K562 (cell line): ENCODE data around the gene SRGN. TPM values are rescaled to one million over a fixed set of nuclear protein-coding genes. Genes with fewer than 3 reads are reported as not detected.

Experiments
- ATAC-seq: fragments of 200-7000 bp; cut with Tn5 transposase; 3 replicates; pipeline ENCODE4 v1.9.1; 2020; ENCODE audit warnings: moderate library complexity
- BruUV-seq: library from RNA; stranded (reverse); fragments of 400-500 nt; replicated peaks from 2 replicates; lab custom pipeline; 2021; lab: Mats Ljungman, UMichigan
- CTCF ChIA-PET: fragments of 300-600 bp; formaldehyde crosslinking; extraction: SDS; loops from one replicate; lab custom pipeline; 2021; ENCODE audit warnings: low intra/inter-chr PET ratio; lab: Yijun Ruan, JAX
- POLR2A ChIA-PET: fragments of 300-600, 350-650 bp; sonication (Branson Sonifier 250); formaldehyde crosslinking; extraction: SDS; loops from one replicate; lab custom pipeline; 2021; ENCODE audit warnings: antibody characterized with exemption, inconsistent platforms; lab: Yijun Ruan, JAX
- DNase-seq, 4 experiments: peaks; one replicate each; pipeline versions ENCODE4 v3.0.0 to v3.0.0-alpha.2; 2011 to 2018; ENCODE audit warnings: low spot score in 3 of 4, mixed read lengths in 3 of 4; ENCODE audit errors: extremely low read depth in 1 of 4
- FAIRE-seq: peaks from 2 replicates; lab custom pipeline; 2011; peaks lifted over from hg19 to GRCh38; lab: Jason Lieb, UNC
- H2AFZ ChIP-seq: 2 replicates; pipeline ENCODE4 v1.6.0; 2011; ENCODE audit warnings: low read depth, low read length, control low read depth, inconsistent platforms
- H3K27ac ChIP-seq: fragments of 200-600 bp; 3 replicates; pipeline ENCODE4 v1.8.0; 2011; ENCODE audit warnings: low read depth, mild to moderate bottlenecking, control low read depth, inconsistent platforms, low read length, moderate library complexity, mixed read lengths; ENCODE audit errors: extremely low read depth
- H3K27me3 ChIP-seq, 2 experiments: fragments of 300-600 bp in 1 of 2; 2 replicates in 1 of 2; 3 replicates in 1 of 2; pipeline versions ENCODE4 v1.6.0 to v1.8.0; 2011; ENCODE audit warnings: inconsistent platforms in 2 of 2, low read length in 2 of 2, mild to moderate bottlenecking in 1 of 2, mixed read lengths in 1 of 2, moderate library complexity in 1 of 2; ENCODE audit not compliant: control insufficient read depth in 2 of 2, insufficient read depth in 2 of 2
- H3K36me3 ChIP-seq: fragments of 300-600 bp; 3 replicates; pipeline ENCODE4 v1.8.0; 2011; ENCODE audit warnings: mild to moderate bottlenecking, low read length, inconsistent platforms; ENCODE audit not compliant: control insufficient read depth, insufficient read depth
- H3K4me1 ChIP-seq, 2 experiments: fragments of 200-600 bp in 1 of 2; replicated peaks in 1 of 2; 2 replicates in 1 of 2; 3 replicates in 1 of 2; pipeline versions ENCODE4 v1.5.1 to v1.8.0; 2011; ENCODE audit warnings: inconsistent platforms in 2 of 2, low read length in 2 of 2, mild to moderate bottlenecking in 1 of 2, mixed read lengths in 1 of 2, moderate library complexity in 1 of 2; ENCODE audit not compliant: control insufficient read depth in 2 of 2, insufficient read depth in 2 of 2
- H3K4me2 ChIP-seq: 2 replicates; pipeline ENCODE4 v1.6.1; 2011; ENCODE audit warnings: low read length, control low read depth, inconsistent platforms, mixed read lengths; ENCODE audit not compliant: insufficient read depth
- H3K4me3 ChIP-seq: fragments of 200-600 bp; sonication (generic), shearing (Covaris generic); 2 replicates; pipeline ENCODE4 v1.5.1; 2016; ENCODE audit warnings: control low read depth, inconsistent platforms
- H3K79me2 ChIP-seq: fragments of 200-600 bp; 3 replicates; pipeline ENCODE4 v1.8.0; 2011; ENCODE audit warnings: low read length, inconsistent platforms; ENCODE audit not compliant: control insufficient read depth, insufficient read depth
- H3K9ac ChIP-seq, 2 experiments: 2 replicates each; pipeline versions ENCODE4 v1.6.0 to v1.6.1; 2011; ENCODE audit warnings: low read depth in 2 of 2, low read length in 2 of 2, control low read depth in 1 of 2, inconsistent platforms in 1 of 2, mild to moderate bottlenecking in 1 of 2, mixed read lengths in 1 of 2; ENCODE audit not compliant: insufficient read depth in 1 of 2
- H3K9me1 ChIP-seq: one replicate; pipeline ENCODE4 v1.6.0; 2011; ENCODE audit warnings: inconsistent platforms, mild to moderate bottlenecking, low read length, moderate library complexity; ENCODE audit not compliant: control insufficient read depth, insufficient read depth
- H3K9me3 ChIP-seq: replicated peaks from 2 replicates; pipeline ENCODE4 v1.5.1; 2011; ENCODE audit warnings: low read depth, low read length, inconsistent platforms; ENCODE audit not compliant: control insufficient read depth, insufficient read depth
- H4K20me1 ChIP-seq: replicated peaks from 2 replicates; pipeline ENCODE4 v1.6.1; 2011; ENCODE audit warnings: low read length, inconsistent platforms, mixed read lengths; ENCODE audit not compliant: control insufficient read depth, insufficient read depth
- ATF1 ChIP-seq, 2 experiments: fragments of 450-650 bp in 1 of 2; IDR thresholded peaks; 2 replicates each; pipeline ENCODE4 v1.6.1; 2016; ENCODE audit warnings: missing compliant biosample characterization in 1 of 2, missing genetic modification characterization in 1 of 2
- COPS2 ChIP-seq: fragments of 450-650 bp; conservative IDR thresholded peaks from 2 replicates; pipeline ENCODE4 v1.6.1; 2016; ENCODE audit warnings: mild to moderate bottlenecking, moderate library complexity
- EWSR1 ChIP-seq: fragments of 450-650 bp; IDR thresholded peaks from 2 replicates; pipeline ENCODE4 v1.6.1; 2018; ENCODE audit warnings: borderline replicate concordance, mild to moderate bottlenecking, low read depth, moderate library complexity; ENCODE audit not compliant: partially characterized antibody
- HDAC8 ChIP-seq: fragments of 450-650 bp; IDR thresholded peaks from 2 replicates; pipeline ENCODE4 v1.6.1; 2016; ENCODE audit warnings: mild to moderate bottlenecking, missing genetic modification characterization, moderate library complexity, missing compliant biosample characterization
- MTA3 ChIP-seq: fragments of 450-650 bp; formaldehyde crosslinking; IDR thresholded peaks from 2 replicates; pipeline ENCODE4 v1.6.1; 2017; ENCODE audit warnings: mild to moderate bottlenecking, borderline replicate concordance
- NONO ChIP-seq, 2 experiments: fragments of 200-400 bp in 1 of 2; fragments of 450-650 bp in 1 of 2; formaldehyde crosslinking in 1 of 2; IDR thresholded peaks; 2 replicates each; pipeline ENCODE4 v1.6.1; 2017; ENCODE audit warnings: low read depth in 2 of 2, mild to moderate bottlenecking in 2 of 2, moderate library complexity in 2 of 2, low read length in 1 of 2
- POLR2H ChIP-seq: IDR thresholded peaks from 2 replicates; pipeline ENCODE4 v1.6.1; 2016; ENCODE audit warnings: missing genetic modification characterization, low read depth, mild to moderate bottlenecking, control low read depth, missing compliant biosample characterization, moderate library complexity
- PPARD ChIP-seq: fragments of 250-450 bp; sonication (Bioruptor Pico); IDR thresholded peaks from 2 replicates; pipeline ENCODE4 v1.8.0; 2022; ENCODE audit warnings: inconsistent platforms, mild to moderate bottlenecking, moderate library complexity
- TBL1XR1 ChIP-seq, 2 experiments: IDR thresholded peaks; 2 replicates each; pipeline ENCODE4 v1.6.1; 2012; ENCODE audit warnings: improper control_type of control experiment in 2 of 2, low read length in 2 of 2, mild to moderate bottlenecking in 1 of 2
- TEAD2 ChIP-seq: fragments of 450-650 bp; IDR thresholded peaks from 2 replicates; pipeline ENCODE4 v1.6.1; 2016; ENCODE audit warnings: missing genetic modification characterization, control low read depth, missing compliant biosample characterization
- ZNF316 ChIP-seq: fragments of 450-650 bp; IDR thresholded peaks from 2 replicates; pipeline ENCODE4 v1.6.1; 2016
- WGBS: fragments of 100-300 bp; shearing (Covaris generic); methylation state at CpG from one replicate; pipeline ENCODE4 v1.1.6; 2016; ENCODE audit warnings: low coverage, mixed read lengths; ENCODE audit not compliant: insufficient coverage; ENCODE audit errors: missing lambda C conversion rate; 5-methylcytosine and 5-hydroxymethylcytosine counted together
- in situ Hi-C: fragments of 300-500 bp; cut with MboI; formaldehyde crosslinking; loops from 4 replicates; pipeline ENCODE4 v1.15.0; 2018; ENCODE audit warnings: inconsistent platforms, mixed read lengths
- intact Hi-C: fragments of 100-400 bp; cut with micrococcal nuclease; formaldehyde crosslinking; loops from 2 replicates; pipeline ENCODE4 v1.14.2; 2022
- polyA plus RNA-seq, 8 experiments: library from polyadenylated mRNA; depleted of rRNA in 4 of 8; stranded (reverse) in 5 of 8; unstranded in 3 of 8; fragments of >200 nt; fragmentation: Nextera tagmentation in 2 of 8; fragmentation: Illumina TruSeq in 1 of 8; extraction: Ambion mirVana in 2 of 8; extraction: Trizol in 1 of 8; gene quantifications; 2 replicates each; pipeline versions ENCODE4 v1.2.1 to v1.2.3, GENCODE V29; 2011 to 2014; ENCODE audit warnings: inconsistent platforms in 1 of 8, missing spikeins in 1 of 8
- total RNA-seq, 7 experiments: library from RNA; depleted of rRNA in 6 of 7; stranded (reverse); fragments of >200 nt in 6 of 7; fragmentation: Illumina TruSeq in 2 of 7; extraction: Trizol in 2 of 7; gene quantifications; 2 replicates each; pipeline versions ENCODE4 v1.2.1 to v1.2.3, GENCODE V29; 2011 to 2021; ENCODE audit warnings: low replicate concordance in 1 of 7
- TF ChIP-seq, protein P1 (sequence below): fragments of 450-650 bp; IDR thresholded peaks from 2 replicates; pipeline ENCODE4 v1.6.1; 2017; ENCODE audit warnings: antibody characterized with exemption
- TF ChIP-seq, protein P2 (sequence below): fragments of 250-450 bp; sonication (Bioruptor Pico); IDR thresholded peaks from 2 replicates; pipeline ENCODE4 v1.5.0; 2021; ENCODE audit warnings: mild to moderate bottlenecking, borderline replicate concordance
- TF ChIP-seq, protein P3 (sequence below): fragments of 450-650 bp; formaldehyde crosslinking; IDR thresholded peaks from 2 replicates; pipeline ENCODE4 v1.4.0; 2020; ENCODE audit warnings: mild to moderate bottlenecking, moderate library complexity
- TF ChIP-seq, protein P4 (sequence below), 2 experiments: fragments of 450-650 bp; conservative IDR thresholded peaks; 2 replicates each; pipeline ENCODE4 v1.6.1; 2017; ENCODE audit warnings: mild to moderate bottlenecking in 2 of 2, moderate library complexity in 2 of 2

Gene SRGN
- total and polyA plus RNA-seq, 9 of the 15 experiments (the other 6 are each of a cell fraction or from before 2014, with no cell fraction given): 136 to 304 (median 180) TPM

DNA sequence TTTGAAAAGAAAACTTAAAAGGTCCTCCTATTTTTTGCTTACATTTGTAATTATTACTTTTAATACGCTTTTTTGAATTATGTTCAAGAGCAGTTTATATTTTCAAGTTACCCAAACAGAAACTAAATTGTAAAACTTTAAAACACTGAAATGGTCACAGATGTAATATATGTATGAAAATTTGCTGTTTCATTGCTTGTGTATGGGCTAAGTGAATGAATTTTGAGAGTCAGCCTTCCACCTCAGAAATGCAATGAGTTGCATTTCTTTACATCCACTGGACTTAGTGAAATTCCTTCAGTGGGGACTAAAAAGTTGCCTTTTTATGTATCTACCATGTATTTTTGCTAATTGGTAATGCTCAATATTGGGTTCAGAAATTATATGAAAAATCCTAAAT is 37.7 kb downstream of the SRGN start:
- POLR2A ChIA-PET: interaction anchor here (0.7 to 1.4 kb wide), 10 partner anchors 11 to 343 kb away, joined by 3 to 4 read pairs (median 3); no protein-coding TSS in a partner anchor
- TF ChIP-seq, protein P1, sequence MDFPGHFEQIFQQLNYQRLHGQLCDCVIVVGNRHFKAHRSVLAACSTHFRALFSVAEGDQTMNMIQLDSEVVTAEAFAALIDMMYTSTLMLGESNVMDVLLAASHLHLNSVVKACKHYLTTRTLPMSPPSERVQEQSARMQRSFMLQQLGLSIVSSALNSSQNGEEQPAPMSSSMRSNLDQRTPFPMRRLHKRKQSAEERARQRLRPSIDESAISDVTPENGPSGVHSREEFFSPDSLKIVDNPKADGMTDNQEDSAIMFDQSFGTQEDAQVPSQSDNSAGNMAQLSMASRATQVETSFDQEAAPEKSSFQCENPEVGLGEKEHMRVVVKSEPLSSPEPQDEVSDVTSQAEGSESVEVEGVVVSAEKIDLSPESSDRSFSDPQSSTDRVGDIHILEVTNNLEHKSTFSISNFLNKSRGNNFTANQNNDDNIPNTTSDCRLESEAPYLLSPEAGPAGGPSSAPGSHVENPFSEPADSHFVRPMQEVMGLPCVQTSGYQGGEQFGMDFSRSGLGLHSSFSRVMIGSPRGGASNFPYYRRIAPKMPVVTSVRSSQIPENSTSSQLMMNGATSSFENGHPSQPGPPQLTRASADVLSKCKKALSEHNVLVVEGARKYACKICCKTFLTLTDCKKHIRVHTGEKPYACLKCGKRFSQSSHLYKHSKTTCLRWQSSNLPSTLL: no peak
- TF ChIP-seq EWSR1: no peak
- TF ChIP-seq, protein P2, sequence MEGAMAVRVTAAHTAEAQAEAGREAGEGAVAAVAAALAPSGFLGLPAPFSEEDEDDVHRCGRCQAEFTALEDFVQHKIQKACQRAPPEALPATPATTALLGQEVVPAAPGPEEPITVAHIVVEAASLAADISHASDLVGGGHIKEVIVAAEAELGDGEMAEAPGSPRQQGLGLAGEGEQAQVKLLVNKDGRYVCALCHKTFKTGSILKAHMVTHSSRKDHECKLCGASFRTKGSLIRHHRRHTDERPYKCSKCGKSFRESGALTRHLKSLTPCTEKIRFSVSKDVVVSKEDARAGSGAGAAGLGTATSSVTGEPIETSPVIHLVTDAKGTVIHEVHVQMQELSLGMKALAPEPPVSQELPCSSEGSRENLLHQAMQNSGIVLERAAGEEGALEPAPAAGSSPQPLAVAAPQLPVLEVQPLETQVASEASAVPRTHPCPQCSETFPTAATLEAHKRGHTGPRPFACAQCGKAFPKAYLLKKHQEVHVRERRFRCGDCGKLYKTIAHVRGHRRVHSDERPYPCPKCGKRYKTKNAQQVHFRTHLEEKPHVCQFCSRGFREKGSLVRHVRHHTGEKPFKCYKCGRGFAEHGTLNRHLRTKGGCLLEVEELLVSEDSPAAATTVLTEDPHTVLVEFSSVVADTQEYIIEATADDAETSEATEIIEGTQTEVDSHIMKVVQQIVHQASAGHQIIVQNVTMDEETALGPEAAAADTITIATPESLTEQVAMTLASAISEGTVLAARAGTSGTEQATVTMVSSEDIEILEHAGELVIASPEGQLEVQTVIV (CRISPR knock-in tag): no peak
- no peak for TF ChIP-seq ATF1 (CRISPR knock-in tag; IDR thresholded peaks at IDR 0.05)
- no peak for TF ChIP-seq ATF1 (tag; IDR thresholded peaks at IDR 0.05)
- no peak for TF ChIP-seq PPARD
- TF ChIP-seq, protein P3, sequence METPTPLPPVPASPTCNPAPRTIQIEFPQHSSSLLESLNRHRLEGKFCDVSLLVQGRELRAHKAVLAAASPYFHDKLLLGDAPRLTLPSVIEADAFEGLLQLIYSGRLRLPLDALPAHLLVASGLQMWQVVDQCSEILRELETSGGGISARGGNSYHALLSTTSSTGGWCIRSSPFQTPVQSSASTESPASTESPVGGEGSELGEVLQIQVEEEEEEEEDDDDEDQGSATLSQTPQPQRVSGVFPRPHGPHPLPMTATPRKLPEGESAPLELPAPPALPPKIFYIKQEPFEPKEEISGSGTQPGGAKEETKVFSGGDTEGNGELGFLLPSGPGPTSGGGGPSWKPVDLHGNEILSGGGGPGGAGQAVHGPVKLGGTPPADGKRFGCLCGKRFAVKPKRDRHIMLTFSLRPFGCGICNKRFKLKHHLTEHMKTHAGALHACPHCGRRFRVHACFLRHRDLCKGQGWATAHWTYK (CRISPR knock-in tag): no peak
- no peak for TF ChIP-seq NONO (IDR thresholded peaks at IDR 0.05; ENCODE audit: low read depth in 2 of 2, low read length in 1 of 2)
- TF ChIP-seq TBL1XR1 (IDR thresholded peaks at IDR 0.05; ENCODE audit: low read length in 2 of 2): no peak
- TF ChIP-seq TEAD2 (tag): no peak
- no peak for TF ChIP-seq COPS2
- TF ChIP-seq HDAC8 (tag): no peak
- TF ChIP-seq, protein P4, sequence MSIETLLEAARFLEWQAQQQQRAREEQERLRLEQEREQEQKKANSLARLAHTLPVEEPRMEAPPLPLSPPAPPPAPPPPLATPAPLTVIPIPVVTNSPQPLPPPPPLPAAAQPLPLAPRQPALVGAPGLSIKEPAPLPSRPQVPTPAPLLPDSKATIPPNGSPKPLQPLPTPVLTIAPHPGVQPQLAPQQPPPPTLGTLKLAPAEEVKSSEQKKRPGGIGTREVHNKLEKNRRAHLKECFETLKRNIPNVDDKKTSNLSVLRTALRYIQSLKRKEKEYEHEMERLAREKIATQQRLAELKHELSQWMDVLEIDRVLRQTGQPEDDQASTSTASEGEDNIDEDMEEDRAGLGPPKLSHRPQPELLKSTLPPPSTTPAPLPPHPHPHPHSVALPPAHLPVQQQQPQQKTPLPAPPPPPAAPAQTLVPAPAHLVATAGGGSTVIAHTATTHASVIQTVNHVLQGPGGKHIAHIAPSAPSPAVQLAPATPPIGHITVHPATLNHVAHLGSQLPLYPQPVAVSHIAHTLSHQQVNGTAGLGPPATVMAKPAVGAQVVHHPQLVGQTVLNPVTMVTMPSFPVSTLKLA (conservative IDR thresholded peaks at IDR 0.05): no peak
- no peak for TF ChIP-seq MTA3
- TF ChIP-seq ZNF316: peak; percentile 90
- TF ChIP-seq POLR2H (tag): peak; percentile 48; the same call in 1 of the 2 replicates

More for the DNA sequence above, 37.7 kb downstream of the SRGN start:
- Histone ChIP-seq H3K4me2 (peak overlapping the region; percentile 97), H3K9me3 (no peaks in the 10 kb centered on the region), H3K79me2 (peaks cover 65% of the 10 kb centered on the region), H3K9me1 (no peaks in the 10 kb centered on the region), H3K27me3 (no peaks in the 10 kb centered on the region), H3K27ac (peak overlapping the region; percentile 90), H3K4me1 (peaks cover 10 to 12% of the 10 kb centered on the region in 2 experiments; a peak in 3 of 5 replicates), H4K20me1 (no peaks in the 10 kb centered on the region), H3K9ac (peak overlapping the region in 1 of 2 experiments; percentile 90; a peak in 2 of 4 replicates), H3K4me3 (peak overlapping the region; percentile 84), H3K36me3 (peaks cover 3% of the 10 kb centered on the region; the same call in 1 of the 3 replicates), H2AFZ (no peak overlapping the region)
- FAIRE-seq: no peak
- BruUV-seq: no TSS peak
- intact Hi-C loops (loop anchor here (2.0 kb wide), 1 partner anchor 37 kb away; the partner anchor contains the start of gene SRGN), in situ Hi-C loops (no loop called here)
- no peak for ATAC-seq
- peak in 1 of 4 experiments; percentile 32 for DNase-seq
- WGBS: 0% methylated on average over 1 of the region's 1 CpG
- CTCF ChIA-PET: interaction anchor here (1.4 kb wide), 1 partner anchor 97 kb away, joined by 3 read pairs; no protein-coding TSS in a partner anchor
